GM20000 (cell line): Measurements from ENCODE around the gene PSPC1.

Experiments used
- DNase-seq: peaks from one replicate; pipeline ENCODE4 v3.0.0; 2012; ENCODE audit warnings: low spot score
- TF ChIP-seq, protein P1 (sequence below): IDR thresholded peaks from 2 replicates; pipeline ENCODE4 v1.5.1; 2012; ENCODE audit warnings: mild to moderate bottlenecking, control low read depth; ENCODE audit errors: extremely low read depth, missing control alignments

PSPC1 gene

DNA sequence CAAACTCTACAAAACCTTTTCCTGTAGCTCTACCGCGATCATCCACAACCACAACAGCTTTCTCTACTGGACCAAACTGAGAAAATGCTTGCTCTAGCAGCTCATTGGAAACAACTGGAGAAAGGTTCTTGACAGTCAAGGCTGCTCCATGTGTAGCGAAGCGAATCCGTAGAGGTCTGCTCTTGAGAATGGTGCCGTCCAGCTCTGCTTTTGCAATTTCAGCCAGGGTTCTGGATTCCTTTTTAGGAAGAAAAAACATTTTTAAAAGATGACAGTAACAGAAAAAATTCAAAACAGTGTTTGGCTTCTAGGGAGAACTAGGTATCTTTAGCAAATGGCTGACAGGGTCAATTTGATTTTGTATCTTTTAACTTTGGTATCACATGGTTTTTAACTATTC is 10.4 kb downstream of the PSPC1 start:
- TF ChIP-seq, protein P1, sequence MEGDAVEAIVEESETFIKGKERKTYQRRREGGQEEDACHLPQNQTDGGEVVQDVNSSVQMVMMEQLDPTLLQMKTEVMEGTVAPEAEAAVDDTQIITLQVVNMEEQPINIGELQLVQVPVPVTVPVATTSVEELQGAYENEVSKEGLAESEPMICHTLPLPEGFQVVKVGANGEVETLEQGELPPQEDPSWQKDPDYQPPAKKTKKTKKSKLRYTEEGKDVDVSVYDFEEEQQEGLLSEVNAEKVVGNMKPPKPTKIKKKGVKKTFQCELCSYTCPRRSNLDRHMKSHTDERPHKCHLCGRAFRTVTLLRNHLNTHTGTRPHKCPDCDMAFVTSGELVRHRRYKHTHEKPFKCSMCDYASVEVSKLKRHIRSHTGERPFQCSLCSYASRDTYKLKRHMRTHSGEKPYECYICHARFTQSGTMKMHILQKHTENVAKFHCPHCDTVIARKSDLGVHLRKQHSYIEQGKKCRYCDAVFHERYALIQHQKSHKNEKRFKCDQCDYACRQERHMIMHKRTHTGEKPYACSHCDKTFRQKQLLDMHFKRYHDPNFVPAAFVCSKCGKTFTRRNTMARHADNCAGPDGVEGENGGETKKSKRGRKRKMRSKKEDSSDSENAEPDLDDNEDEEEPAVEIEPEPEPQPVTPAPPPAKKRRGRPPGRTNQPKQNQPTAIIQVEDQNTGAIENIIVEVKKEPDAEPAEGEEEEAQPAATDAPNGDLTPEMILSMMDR, result no peak
- no peak for DNase-seq

DNA sequence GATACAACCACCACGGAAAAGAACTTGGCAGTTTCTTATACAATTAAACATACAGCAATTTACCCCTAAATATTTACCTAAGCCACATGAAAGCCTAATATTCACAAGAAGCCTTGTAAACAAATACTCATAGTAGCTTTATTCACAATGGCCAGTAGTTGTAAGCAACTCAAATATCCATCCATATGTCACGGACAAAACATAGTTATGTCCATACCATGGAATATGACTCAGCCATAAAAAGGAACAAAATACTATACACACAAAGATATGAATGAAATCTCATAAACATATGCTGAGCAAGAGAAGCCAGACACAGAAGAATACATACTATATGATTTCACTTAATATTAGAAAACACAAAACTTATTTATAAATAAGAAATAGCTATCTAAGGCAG is 12.9 kb downstream of the PSPC1 start:
- TF ChIP-seq, protein P1, result no peak
- no peak for DNase-seq

DNA sequence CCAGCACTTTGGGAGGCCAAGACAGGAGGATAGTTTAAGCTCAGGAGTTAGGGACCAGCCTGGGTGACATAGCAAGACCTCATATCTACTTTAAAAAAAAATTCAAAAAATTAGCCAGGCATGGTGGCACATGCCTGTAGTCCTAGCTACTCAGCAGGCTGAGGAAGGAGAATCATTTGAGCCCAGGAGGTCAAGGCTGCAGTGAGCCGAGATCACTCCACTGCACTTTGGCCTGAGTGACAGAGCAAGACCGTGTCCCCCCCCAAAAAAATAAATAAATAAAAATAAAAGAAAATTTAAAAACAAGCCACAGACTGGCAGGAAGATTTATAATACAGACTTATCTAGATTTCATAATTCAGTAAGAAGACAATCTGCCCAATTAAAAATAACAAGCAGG is 14.8 kb downstream of the PSPC1 start:
- TF ChIP-seq, protein P1, result no peak

DNA sequence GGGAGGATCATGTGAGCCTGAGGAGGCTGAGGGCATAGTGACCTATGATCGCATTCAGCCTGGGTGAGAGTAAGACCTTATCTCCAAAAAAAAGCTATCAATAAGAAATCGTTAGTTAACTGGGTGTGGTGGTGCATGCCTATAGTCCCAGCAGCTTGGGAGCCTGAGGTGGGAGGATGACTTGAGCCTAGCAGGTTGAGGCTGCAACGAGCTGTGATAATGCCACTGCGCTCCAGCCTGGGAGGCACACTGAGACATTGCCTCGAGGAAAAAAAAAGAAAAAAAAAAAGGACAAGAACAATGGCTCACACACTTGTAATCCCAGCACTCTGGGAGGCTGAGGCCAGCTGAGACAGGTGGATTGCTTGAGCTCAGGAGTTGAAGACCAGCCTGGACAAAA is 16.2 kb downstream of the PSPC1 start:
- TF ChIP-seq, protein P1, result no peak
- no peak for DNase-seq

More for the DNA sequence above, 14.8 kb downstream of the PSPC1 start:
- DNase-seq, result no peak

DNA sequence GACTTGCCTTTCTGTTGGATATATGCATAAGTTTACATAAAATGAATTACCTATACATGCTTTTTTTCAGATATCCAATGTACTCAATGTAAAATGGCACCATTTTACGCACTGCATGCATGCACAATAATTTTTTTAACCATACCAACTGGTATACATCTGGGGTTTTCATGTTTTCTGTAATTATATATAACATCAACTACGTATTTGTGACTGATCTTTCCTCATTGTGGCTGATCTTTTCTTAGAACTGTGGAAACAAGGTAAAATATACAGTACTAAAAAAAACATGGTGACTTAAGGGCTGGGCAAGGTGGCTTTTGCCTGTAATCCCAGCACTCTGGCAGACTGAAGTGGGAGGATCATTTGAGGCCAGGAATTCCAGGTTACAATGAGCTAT is 18.5 kb downstream of the PSPC1 start:
- no peak for DNase-seq
- TF ChIP-seq, protein P1, result no peak

DNA sequence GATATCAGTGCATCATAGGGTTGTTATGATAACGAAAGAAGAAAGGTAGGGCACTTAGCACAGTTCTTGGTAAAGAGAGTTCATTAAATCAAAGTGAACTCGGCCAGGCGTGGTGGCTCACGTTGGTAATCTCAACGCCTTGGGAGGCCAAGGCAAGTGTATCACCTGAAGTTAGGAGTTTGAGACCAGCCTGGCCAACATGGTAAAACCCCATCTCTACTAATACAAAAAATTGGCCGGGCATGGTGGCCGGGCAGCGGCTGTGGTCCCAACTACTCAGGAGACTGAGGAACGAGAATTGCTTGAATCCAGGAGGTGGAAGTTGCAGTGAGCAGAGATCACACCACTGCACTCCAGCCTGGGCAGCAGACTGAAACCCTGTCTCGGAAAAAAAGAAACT is 19.1 kb downstream of the PSPC1 start:
- TF ChIP-seq, protein P1, result no peak

DNA sequence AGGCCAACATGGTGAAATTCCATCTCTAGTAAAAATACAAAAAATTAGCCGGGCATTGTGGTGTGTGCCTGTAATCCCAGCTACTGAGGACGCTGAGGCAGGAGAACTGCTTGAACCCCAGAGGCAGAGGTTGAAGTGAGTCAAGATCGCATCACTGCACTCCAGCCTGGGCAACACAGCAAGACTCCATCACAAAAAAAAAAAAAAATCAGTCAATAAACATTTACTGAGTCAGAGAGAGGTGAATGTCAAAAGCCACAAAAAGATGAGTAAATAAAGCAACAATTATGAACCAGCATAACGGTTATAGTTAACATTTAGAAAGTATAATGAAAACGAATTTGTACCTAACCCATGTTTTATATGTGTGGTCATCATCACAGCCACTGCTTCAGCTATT is 23.1 kb downstream of the PSPC1 start:
- no peak for DNase-seq
- TF ChIP-seq, protein P1, result no peak

More for the DNA sequence above, 19.1 kb downstream of the PSPC1 start:
- DNase-seq, result no peak
